LNCAP (cell line): ENCODE data around the gene LPCAT2.

ENCODE experiments used
- TF ChIP-seq, protein P1 (sequence below): fragments of 450-650 bp; IDR thresholded peaks from 2 replicates; pipeline ENCODE4 v1.5.1; 2017; ENCODE audit warnings: mild to moderate bottlenecking

Gene LPCAT2

DNA sequence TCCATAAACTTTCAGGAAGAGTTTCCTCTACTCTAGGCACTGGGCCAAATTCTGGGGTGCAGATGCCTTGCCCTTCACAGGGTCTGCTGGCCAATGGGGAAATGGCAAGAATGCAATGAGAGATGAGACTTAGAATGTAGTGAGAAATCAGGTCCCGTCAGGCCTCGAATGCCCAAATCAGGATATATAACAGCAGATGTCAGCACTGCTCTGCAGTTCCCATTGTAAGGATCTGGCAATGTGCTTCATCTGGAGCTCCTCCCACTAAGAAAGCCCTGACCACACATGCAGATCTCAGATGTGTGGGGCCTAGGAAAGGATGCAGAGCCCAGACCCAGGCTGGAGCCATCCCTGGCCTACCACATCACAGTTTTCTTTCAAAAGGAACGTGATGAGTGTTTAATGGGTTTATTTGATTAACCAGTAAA lies 13.9 kb upstream of the LPCAT2 start:
- TF ChIP-seq, protein P1, sequence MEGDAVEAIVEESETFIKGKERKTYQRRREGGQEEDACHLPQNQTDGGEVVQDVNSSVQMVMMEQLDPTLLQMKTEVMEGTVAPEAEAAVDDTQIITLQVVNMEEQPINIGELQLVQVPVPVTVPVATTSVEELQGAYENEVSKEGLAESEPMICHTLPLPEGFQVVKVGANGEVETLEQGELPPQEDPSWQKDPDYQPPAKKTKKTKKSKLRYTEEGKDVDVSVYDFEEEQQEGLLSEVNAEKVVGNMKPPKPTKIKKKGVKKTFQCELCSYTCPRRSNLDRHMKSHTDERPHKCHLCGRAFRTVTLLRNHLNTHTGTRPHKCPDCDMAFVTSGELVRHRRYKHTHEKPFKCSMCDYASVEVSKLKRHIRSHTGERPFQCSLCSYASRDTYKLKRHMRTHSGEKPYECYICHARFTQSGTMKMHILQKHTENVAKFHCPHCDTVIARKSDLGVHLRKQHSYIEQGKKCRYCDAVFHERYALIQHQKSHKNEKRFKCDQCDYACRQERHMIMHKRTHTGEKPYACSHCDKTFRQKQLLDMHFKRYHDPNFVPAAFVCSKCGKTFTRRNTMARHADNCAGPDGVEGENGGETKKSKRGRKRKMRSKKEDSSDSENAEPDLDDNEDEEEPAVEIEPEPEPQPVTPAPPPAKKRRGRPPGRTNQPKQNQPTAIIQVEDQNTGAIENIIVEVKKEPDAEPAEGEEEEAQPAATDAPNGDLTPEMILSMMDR: no peak; the same call in 1 of the 2 replicates

DNA sequence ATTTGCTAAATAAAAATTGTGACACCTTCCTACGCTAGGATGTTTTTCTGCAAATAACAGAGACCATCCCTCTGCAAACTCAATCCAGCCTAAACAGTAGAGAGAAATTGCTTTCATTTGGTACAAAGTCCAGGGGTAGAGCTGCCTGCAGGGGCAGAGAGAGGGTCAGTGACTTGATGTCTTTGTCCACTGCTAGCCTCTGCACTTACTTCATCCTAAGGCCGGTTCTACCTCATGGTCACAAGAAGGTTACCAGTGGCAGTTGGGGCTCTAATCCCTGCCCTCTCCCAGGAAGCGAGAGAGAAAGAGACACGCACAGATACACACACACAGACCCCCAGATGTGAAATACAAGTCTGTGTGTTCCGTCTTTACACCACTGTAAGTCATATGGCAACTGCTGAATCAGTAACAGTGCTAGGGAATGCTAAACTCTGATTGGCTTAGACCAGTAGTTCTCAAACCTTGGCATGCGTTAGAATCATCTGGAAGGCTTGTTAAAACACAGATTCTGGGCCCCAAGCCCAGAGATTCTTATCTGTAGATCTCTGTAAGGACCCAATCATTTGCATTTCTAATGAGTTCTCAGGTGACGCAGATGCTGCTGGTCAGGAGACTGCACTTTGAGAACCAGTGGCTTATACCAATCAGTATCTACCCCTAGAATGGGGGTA lies 13.1 kb upstream of the LPCAT2 start:
- TF ChIP-seq, protein P1: no peak

DNA sequence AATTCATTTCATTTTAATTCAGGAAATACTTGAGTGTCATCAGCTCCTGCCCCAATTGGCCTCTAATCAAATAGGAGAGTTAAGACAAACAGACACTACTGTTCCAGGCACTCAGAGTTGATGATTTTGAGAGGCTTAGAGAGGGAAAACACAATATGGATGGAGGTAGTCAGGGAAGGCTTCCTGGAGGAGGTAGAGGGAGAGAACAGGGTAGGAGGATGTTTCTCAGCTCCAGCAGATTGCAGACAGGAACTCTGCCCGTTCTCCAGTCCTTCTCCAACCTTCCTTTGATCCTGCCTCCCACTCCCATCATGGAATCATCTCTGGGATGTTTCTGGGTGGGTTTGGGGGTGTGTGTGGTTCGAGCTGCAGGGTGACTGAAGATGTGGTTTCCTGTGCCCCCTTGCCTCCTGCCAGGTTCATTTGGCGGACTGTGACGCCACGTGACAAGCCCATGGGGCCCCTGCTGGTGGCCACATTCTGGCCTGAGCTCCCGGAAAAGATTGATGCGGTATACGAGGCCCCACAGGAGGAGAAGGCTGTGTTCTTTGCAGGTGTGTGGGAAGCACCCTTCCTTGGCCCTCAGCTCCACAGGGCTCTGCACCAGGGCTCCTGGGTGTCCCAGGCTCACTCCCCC lies 12.2 kb upstream of the LPCAT2 start:
- TF ChIP-seq, protein P1: no peak

DNA sequence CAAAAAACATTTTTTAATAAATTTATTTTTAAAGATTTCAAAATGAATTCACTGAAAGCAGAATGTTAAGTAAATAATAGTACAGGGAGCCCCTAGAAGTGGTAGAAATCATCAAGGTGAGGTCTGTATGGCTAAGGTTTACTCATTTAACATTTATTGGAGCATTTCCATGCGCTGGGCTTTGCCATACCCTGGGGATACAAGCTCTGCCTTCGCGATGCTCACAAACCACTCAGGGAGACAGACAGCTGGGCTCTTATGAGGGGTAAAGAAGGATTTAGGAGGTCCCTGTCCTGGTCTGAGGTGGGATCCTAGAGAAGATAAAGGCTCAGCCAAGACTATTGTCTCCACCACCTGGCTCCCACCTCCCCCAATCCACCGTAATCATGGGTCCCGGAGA lies 11.3 kb upstream of the LPCAT2 start:
- TF ChIP-seq, protein P1: no peak

DNA sequence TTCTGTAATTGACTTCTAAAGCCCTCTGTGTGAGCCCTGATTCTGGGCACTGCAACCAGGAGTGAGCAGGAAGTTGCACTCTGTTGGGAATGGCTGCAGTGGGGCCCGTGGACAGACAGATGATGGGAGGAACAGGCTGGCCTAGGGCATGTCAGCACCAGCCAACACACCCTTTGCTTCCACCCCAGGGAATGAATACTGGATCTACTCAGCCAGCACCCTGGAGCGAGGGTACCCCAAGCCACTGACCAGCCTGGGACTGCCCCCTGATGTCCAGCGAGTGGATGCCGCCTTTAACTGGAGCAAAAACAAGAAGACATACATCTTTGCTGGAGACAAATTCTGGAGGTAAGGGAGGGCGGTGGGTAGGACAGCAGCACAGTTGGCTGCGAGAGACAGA lies 10.8 kb upstream of the LPCAT2 start:
- TF ChIP-seq, protein P1: no peak

DNA sequence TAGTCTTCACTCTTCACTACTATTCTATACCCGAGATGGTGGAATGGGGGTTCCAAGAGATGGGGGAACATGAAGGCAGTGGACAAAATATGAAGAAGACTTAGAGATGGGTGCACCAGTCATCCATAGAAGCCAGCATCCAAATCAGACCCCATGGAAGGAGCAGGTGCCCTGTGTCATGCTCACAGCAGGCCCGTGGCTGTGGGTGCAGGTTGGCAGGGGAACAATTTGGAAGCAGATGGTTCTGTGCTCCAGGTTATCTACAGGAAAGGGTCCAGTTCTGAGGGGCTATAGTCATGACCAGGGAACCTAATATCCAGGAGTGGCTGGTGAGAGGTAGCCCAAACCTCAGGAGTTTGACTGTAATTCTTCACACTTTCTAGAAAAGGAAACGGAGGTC lies 9.6 kb upstream of the LPCAT2 start:
- TF ChIP-seq, protein P1: no peak

DNA sequence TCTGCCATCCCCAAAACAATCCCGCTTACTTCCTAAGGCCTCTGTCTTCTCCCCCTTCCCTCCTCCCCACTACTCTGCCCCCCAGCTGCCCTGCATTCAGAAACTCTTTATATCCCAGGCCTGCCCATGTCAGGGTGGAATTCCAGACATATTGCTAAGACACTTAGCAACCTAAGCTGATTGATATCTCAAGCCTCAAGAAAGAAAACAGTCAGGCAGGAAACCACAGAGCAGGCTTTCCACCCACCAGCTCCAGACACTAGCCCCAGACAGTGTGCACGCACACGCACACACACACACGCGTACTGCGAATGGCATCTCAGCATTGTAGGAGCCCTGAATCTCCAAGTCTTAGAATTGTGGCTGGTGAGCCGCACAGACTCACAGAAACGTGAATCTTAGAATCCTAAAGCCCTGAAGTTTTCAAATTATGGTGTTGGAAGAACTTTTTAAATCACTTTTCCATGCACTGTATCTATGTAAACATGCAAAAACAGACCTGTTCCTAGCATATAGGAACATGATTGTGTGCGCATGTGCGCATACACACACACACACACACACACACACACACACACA lies 8.8 kb upstream of the LPCAT2 start:
- TF ChIP-seq, protein P1: no peak
